Esophagus muscularis mucosa (tissue), 3 donors: ENCODE data around the gene BICD2.

Experiments used
- POLR2A ChIP-seq: fragments of 450-650 bp; IDR thresholded peaks from one replicate; pipeline ENCODE4 v1.6.1; 2017; ENCODE audit warnings: antibody characterized with exemption, moderate library complexity, mild to moderate bottlenecking, low read depth
- TF ChIP-seq, protein P1 (sequence below), 3 experiments: fragments of 200-600 bp in 2 of 3; fragments of 450-650 bp in 1 of 3; sonication (generic) in 2 of 3; IDR thresholded peaks; one replicate each; pipeline ENCODE4 v1.5.1; 2017 to 2019; ENCODE audit warnings: antibody characterized with exemption in 3 of 3, mild to moderate bottlenecking in 2 of 3, moderate library complexity in 1 of 3

- TF ChIP-seq, protein P1, sequence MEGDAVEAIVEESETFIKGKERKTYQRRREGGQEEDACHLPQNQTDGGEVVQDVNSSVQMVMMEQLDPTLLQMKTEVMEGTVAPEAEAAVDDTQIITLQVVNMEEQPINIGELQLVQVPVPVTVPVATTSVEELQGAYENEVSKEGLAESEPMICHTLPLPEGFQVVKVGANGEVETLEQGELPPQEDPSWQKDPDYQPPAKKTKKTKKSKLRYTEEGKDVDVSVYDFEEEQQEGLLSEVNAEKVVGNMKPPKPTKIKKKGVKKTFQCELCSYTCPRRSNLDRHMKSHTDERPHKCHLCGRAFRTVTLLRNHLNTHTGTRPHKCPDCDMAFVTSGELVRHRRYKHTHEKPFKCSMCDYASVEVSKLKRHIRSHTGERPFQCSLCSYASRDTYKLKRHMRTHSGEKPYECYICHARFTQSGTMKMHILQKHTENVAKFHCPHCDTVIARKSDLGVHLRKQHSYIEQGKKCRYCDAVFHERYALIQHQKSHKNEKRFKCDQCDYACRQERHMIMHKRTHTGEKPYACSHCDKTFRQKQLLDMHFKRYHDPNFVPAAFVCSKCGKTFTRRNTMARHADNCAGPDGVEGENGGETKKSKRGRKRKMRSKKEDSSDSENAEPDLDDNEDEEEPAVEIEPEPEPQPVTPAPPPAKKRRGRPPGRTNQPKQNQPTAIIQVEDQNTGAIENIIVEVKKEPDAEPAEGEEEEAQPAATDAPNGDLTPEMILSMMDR (IDR thresholded peaks at IDR 0.05) = no peak
- no peak for TF ChIP-seq POLR2A
Observed at GRCh38 chr9:92736563-92737215, 27.9 kb downstream of the BICD2 start.
